Skeletal muscle tissue (tissue), 4 donors: ENCODE measurements around the gene WDR18. TPM values are rescaled to one million over a fixed set of nuclear protein-coding genes. Genes with fewer than 3 reads are reported as not detected.

Experiments used
- H3K27ac ChIP-seq: one replicate; pipeline ENCODE4 v1.7.0; 2013; ENCODE audit warnings: mild to moderate bottlenecking, low read depth, low read length, inconsistent platforms
- H3K27me3 ChIP-seq, 3 donors: one replicate each; pipeline ENCODE4 v1.7.0; 2013; ENCODE audit warnings: low read length in 3 of 3; ENCODE audit not compliant: control insufficient read depth in 3 of 3, insufficient read depth in 3 of 3
- H3K36me3 ChIP-seq, 3 donors: one replicate each; pipeline ENCODE4 v1.7.0; 2013; ENCODE audit warnings: low read length in 3 of 3; ENCODE audit not compliant: control insufficient read depth in 3 of 3, insufficient read depth in 3 of 3
- H3K4me1 ChIP-seq, 3 donors: one replicate each; pipeline ENCODE4 v1.7.0; 2013; ENCODE audit warnings: low read length in 3 of 3, mild to moderate bottlenecking in 3 of 3; ENCODE audit not compliant: control insufficient read depth in 3 of 3, insufficient read depth in 3 of 3
- H3K4me3 ChIP-seq, 3 donors: one replicate each; pipeline ENCODE4 v1.7.0; 2013; ENCODE audit warnings: low read length in 3 of 3
- H3K9ac ChIP-seq, 3 donors: one replicate each; pipeline ENCODE4 v1.7.0; 2013; ENCODE audit warnings: low read length in 3 of 3, mild to moderate bottlenecking in 3 of 3, moderate library complexity in 2 of 3, low read depth in 1 of 3
- H3K9me3 ChIP-seq, 3 donors: one replicate each; pipeline ENCODE4 v1.7.0; 2013; ENCODE audit warnings: low read length in 3 of 3; ENCODE audit not compliant: control insufficient read depth in 3 of 3
- total RNA-seq: library from RNA; depleted of rRNA; stranded (reverse); fragments of >200 nt; gene quantifications from one replicate; pipeline ENCODE4 v1.2.3, GENCODE V29; 2014
- donor health status: Osteomylitis.

WDR18 gene
- total RNA-seq, 1 donor from 2014 or later: 35.5 TPM

- peaks cover 18 to 31% (median 27%) of the 10 kb centered on the region in 3 donors for H3K36me3 ChIP-seq
- peaks cover 13 to 15% (median 14%) of the 10 kb centered on the region in 3 donors for H3K27me3 ChIP-seq
- H3K9ac ChIP-seq: no peak overlapping the region
- peaks cover 0 to 8% (median 7%) of the 10 kb centered on the region in 3 donors for H3K4me1 ChIP-seq
- H3K27ac ChIP-seq: no peak overlapping the region
- no peak overlapping the region for H3K4me3 ChIP-seq
- no peaks in the 10 kb centered on the region for H3K9me3 ChIP-seq
Observed at GRCh38 chr19:991174-991931, 7.2 kb downstream of the WDR18 start.

GRCh38 chr19:991932-992669 lies 8.0 kb downstream of the WDR18 start:
- Histone ChIP-seq H3K27me3 (peaks cover 18 to 21% (median 18%) of the 10 kb centered on the region in 3 donors), H3K27ac (no peak overlapping the region), H3K9ac (no peak overlapping the region), H3K36me3 (peaks cover 17 to 27% (median 27%) of the 10 kb centered on the region in 3 donors), H3K4me3 (no peak overlapping the region), H3K4me1 (peaks cover 0 to 10% (median 10%) of the 10 kb centered on the region in 3 donors), H3K9me3 (no peaks in the 10 kb centered on the region)

GRCh38 chr19:992670-993055 lies 8.5 kb downstream of the WDR18 start:
- no peaks in the 10 kb centered on the region for H3K9me3 ChIP-seq
- H3K27me3 ChIP-seq: peaks cover 23 to 27% (median 24%) of the 10 kb centered on the region in 3 donors
- H3K36me3 ChIP-seq: peaks cover 11 to 25% (median 24%) of the 10 kb centered on the region in 3 donors
- H3K9ac ChIP-seq: no peak overlapping the region
- no peak overlapping the region for H3K27ac ChIP-seq
- no peak overlapping the region for H3K4me3 ChIP-seq
- peaks cover 0 to 10% (median 10%) of the 10 kb centered on the region in 3 donors for H3K4me1 ChIP-seq

GRCh38 chr19:993361-993830 lies 9.3 kb downstream of the WDR18 start:
- H3K9me3 ChIP-seq: no peaks in the 10 kb centered on the region
- H3K36me3 ChIP-seq: peaks cover 8 to 21% (median 21%) of the 10 kb centered on the region in 3 donors
- no peak overlapping the region for H3K27ac ChIP-seq
- H3K4me3 ChIP-seq: no peak overlapping the region
- peaks cover 30 to 34% (median 31%) of the 10 kb centered on the region in 3 donors for H3K27me3 ChIP-seq
- H3K4me1 ChIP-seq: peaks cover 0 to 10% (median 10%) of the 10 kb centered on the region in 3 donors
- no peak overlapping the region for H3K9ac ChIP-seq

- Histone ChIP-seq H3K4me1 (peaks cover 0 to 10% (median 10%) of the 10 kb centered on the region in 3 donors), H3K27me3 (peaks cover 34 to 39% (median 35%) of the 10 kb centered on the region in 3 donors), H3K4me3 (no peak overlapping the region), H3K27ac (no peak overlapping the region), H3K36me3 (peaks cover 3 to 17% (median 17%) of the 10 kb centered on the region in 3 donors), H3K9me3 (no peaks in the 10 kb centered on the region), H3K9ac (no peak overlapping the region)
Observed at GRCh38 chr19:993831-994393, 9.8 kb downstream of the WDR18 start.

- H3K27ac ChIP-seq: no peak overlapping the region
- no peaks in the 10 kb centered on the region for H3K9me3 ChIP-seq
- H3K9ac ChIP-seq: no peak overlapping the region
- no peak overlapping the region for H3K4me3 ChIP-seq
- peaks cover 40 to 45% (median 41%) of the 10 kb centered on the region in 3 donors for H3K27me3 ChIP-seq
- H3K36me3 ChIP-seq: peaks cover 3 to 17% (median 16%) of the 10 kb centered on the region in 3 donors
- H3K4me1 ChIP-seq: peaks cover 0 to 10% (median 10%) of the 10 kb centered on the region in 3 donors
Observed at GRCh38 chr19:994516-994915, 10.4 kb downstream of the WDR18 start.

GRCh38 chr19:995051-995827 lies 11.1 kb downstream of the WDR18 start:
- H3K4me1 ChIP-seq: peaks cover 0 to 10% (median 10%) of the 10 kb centered on the region in 3 donors

GRCh38 chr19:996051-996838 lies 12.1 kb downstream of the WDR18 start:
- H3K27me3 ChIP-seq: peaks cover 43 to 54% (median 53%) of the 10 kb centered on the region in 3 donors
- peaks cover 0 to 6% (median 5%) of the 10 kb centered on the region in 3 donors for H3K36me3 ChIP-seq
- H3K4me3 ChIP-seq: no peak overlapping the region
- H3K9ac ChIP-seq: no peak overlapping the region
- H3K27ac ChIP-seq: no peak overlapping the region
- peaks cover 0 to 13% (median 10%) of the 10 kb centered on the region in 3 donors for H3K4me1 ChIP-seq
- H3K9me3 ChIP-seq: no peaks in the 10 kb centered on the region

More at GRCh38 chr19:995051-995827, 11.1 kb downstream of the WDR18 start:
- Histone ChIP-seq H3K27ac (no peak overlapping the region), H3K36me3 (peaks cover 2 to 13% (median 12%) of the 10 kb centered on the region in 3 donors), H3K9ac (no peak overlapping the region), H3K27me3 (peaks cover 40 to 46% (median 45%) of the 10 kb centered on the region in 3 donors), H3K9me3 (no peaks in the 10 kb centered on the region), H3K4me3 (no peak overlapping the region)
